Measurements from ENCODE around the gene NSUN4.

The NSUN4 gene

GRCh38 chr1:46368791-46369190 lies 28.2 kb downstream of the NSUN4 start:
- no peak for DNase-seq

- no peak for DNase-seq
Observed at GRCh38 chr1:46369542-46370213, 29.1 kb downstream of the NSUN4 start.

GRCh38 chr1:46370214-46370633 lies 29.6 kb downstream of the NSUN4 start:
- no peak for DNase-seq

GRCh38 chr1:46372431-46372830 lies 31.8 kb downstream of the NSUN4 start:
- DNase-seq = no peak

- DNase-seq = no peak
Observed at GRCh38 chr1:46379996-46380395, 39.4 kb downstream of the NSUN4 start.

GRCh38 chr1:46380508-46380907 lies 39.9 kb downstream of the NSUN4 start:
- no peak for DNase-seq

GRCh38 chr1:46393510-46393909 lies 52.9 kb downstream of the NSUN4 start:
- DNase-seq = no peak

- peak; percentile 13 for DNase-seq
Observed at GRCh38 chr1:46394108-46394871, 53.7 kb downstream of the NSUN4 start, which contains the start of gene FAAH. TSS of gene FAAH (plus strand) at chr1:46394317. CDS start at chr1:46394349, 32 bp downstream.

- DNase-seq = no peak
Observed at GRCh38 chr1:46394872-46395465, 54.4 kb downstream of the NSUN4 start.

- peak; percentile 21 for DNase-seq
Observed at GRCh38 chr1:46396441-46397398, 56.1 kb downstream of the NSUN4 start.

GRCh38 chr1:46399307-46399706 lies 58.7 kb downstream of the NSUN4 start:
- no peak for DNase-seq

- DNase-seq = no peak
Observed at GRCh38 chr1:46400421-46400820, 59.8 kb downstream of the NSUN4 start.

GRCh38 chr1:46401154-46401913 lies 60.7 kb downstream of the NSUN4 start:
- DNase-seq = no peak

GRCh38 chr1:46401964-46402626 lies 61.5 kb downstream of the NSUN4 start:
- no peak for DNase-seq

- DNase-seq = no peak
Observed at GRCh38 chr1:46403916-46404315, 63.3 kb downstream of the NSUN4 start.

- DNase-seq = no peak
Observed at GRCh38 chr1:46404482-46405196, 64.0 kb downstream of the NSUN4 start.

- DNase-seq = no peak
Observed at GRCh38 chr1:46405197-46405555, 64.6 kb downstream of the NSUN4 start.

- no peak for DNase-seq
Observed at GRCh38 chr1:46405724-46406123, 65.1 kb downstream of the NSUN4 start.

GRCh38 chr1:46406881-46407608 lies 66.4 kb downstream of the NSUN4 start:
- no peak for DNase-seq

GRCh38 chr1:46407636-46408035 lies 67.0 kb downstream of the NSUN4 start:
- DNase-seq = no peak

All from NCI-H1092 treated with DMSO at 0.1 percent for 48 hours (cell line).